Neural cell (in vitro differentiated cells): Measurements from ENCODE around the gene RPL38. TPM values are rescaled to one million over a fixed set of nuclear protein-coding genes. Genes with fewer than 3 reads are reported as not detected.

ENCODE experiments used
- H2AFZ ChIP-seq: fragments of 200-600, 300-800 bp; sonication (generic), shearing (Covaris generic); 2 replicates; pipeline ENCODE4 v1.6.0; 2014; ENCODE audit warnings: low read depth, mild to moderate bottlenecking, antibody characterized with exemption, low read length, moderate library complexity
- H3F3A ChIP-seq: fragments of 200-600 bp; shearing (Covaris generic); 2 replicates; pipeline ENCODE4 v1.6.1; 2016; ENCODE audit warnings: mild to moderate bottlenecking, moderate library complexity, mixed read lengths, antibody characterized with exemption, low read length; ENCODE audit not compliant: insufficient read depth, poor library complexity, severe bottlenecking
- H3K27ac ChIP-seq: fragments of 200-600, 300-800 bp; sonication (generic), shearing (Covaris generic); 2 replicates; pipeline ENCODE4 v1.5.1; 2014; ENCODE audit warnings: mild to moderate bottlenecking, low read length, moderate library complexity
- H3K27me3 ChIP-seq: fragments of 300-800, 200-600 bp; sonication (generic), shearing (Covaris generic); 2 replicates; pipeline ENCODE4 v1.6.0; 2014; ENCODE audit warnings: mild to moderate bottlenecking, low read depth, low read length, moderate library complexity; ENCODE audit not compliant: insufficient read depth
- H3K36me3 ChIP-seq: fragments of 300-800, 200-600 bp; sonication (generic), shearing (Covaris generic); 2 replicates; pipeline ENCODE4 v1.5.1; 2014; ENCODE audit warnings: mild to moderate bottlenecking, antibody characterized with exemption, low read length, moderate library complexity; ENCODE audit not compliant: insufficient read depth
- H3K4me2 ChIP-seq: fragments of 300-800, 200-600 bp; sonication (generic), shearing (Covaris generic); 2 replicates; pipeline ENCODE4 v1.6.0; 2014; ENCODE audit warnings: mild to moderate bottlenecking, low read length
- H3K4me3 ChIP-seq: fragments of 300-800, 200-600 bp; sonication (generic), shearing (Covaris generic); 2 replicates; pipeline ENCODE4 v1.5.1; 2014; ENCODE audit warnings: mild to moderate bottlenecking, low read length, moderate library complexity
- H3K79me2 ChIP-seq: fragments of 200-600 bp; shearing (Covaris generic); replicated peaks from 2 replicates; pipeline ENCODE4 v1.6.0; 2014; ENCODE audit warnings: mild to moderate bottlenecking, low read length, moderate library complexity; ENCODE audit not compliant: insufficient read depth
- H3K9ac ChIP-seq: fragments of 300-800, 200-600 bp; sonication (generic), shearing (Covaris generic); 2 replicates; pipeline ENCODE4 v1.6.1; 2016; ENCODE audit warnings: mild to moderate bottlenecking, low read length, mixed read lengths
- H3K9me2 ChIP-seq: fragments of 200-600 bp; shearing (Covaris generic); 2 replicates; pipeline ENCODE4 v1.6.1; 2016; ENCODE audit warnings: mild to moderate bottlenecking, low read length, mixed read lengths; ENCODE audit not compliant: insufficient read depth
- H3K9me3 ChIP-seq: fragments of 200-600, 300-800 bp; sonication (generic), shearing (Covaris generic); 2 replicates; pipeline ENCODE4 v1.6.1; 2016; ENCODE audit warnings: mild to moderate bottlenecking, mixed run types, low read length, moderate library complexity, mixed read lengths
- H4K20me1 ChIP-seq: fragments of 200-600 bp; shearing (Covaris generic); 2 replicates; pipeline ENCODE4 v1.6.1; 2016; ENCODE audit warnings: mild to moderate bottlenecking, mixed run types; ENCODE audit not compliant: insufficient read depth
- EP300 ChIP-seq: fragments of 450-650 bp; conservative IDR thresholded peaks from 2 replicates; pipeline ENCODE4 v1.6.1; 2014; ENCODE audit warnings: antibody characterized with exemption, mild to moderate bottlenecking, moderate library complexity; ENCODE audit not compliant: poor library complexity, severe bottlenecking
- EZH2 ChIP-seq: fragments of 200-600, 300-800 bp; shearing (Covaris generic), sonication (generic); IDR thresholded peaks from 2 replicates; pipeline ENCODE4 v1.6.1; 2014; ENCODE audit warnings: antibody characterized with exemption, low read length, borderline replicate concordance, mild to moderate bottlenecking; ENCODE audit not compliant: insufficient read depth, poor library complexity, severe bottlenecking
- MXI1 ChIP-seq: fragments of 450-650 bp; conservative IDR thresholded peaks from 2 replicates; pipeline ENCODE4 v1.6.1; 2014; ENCODE audit warnings: antibody characterized with exemption, mild to moderate bottlenecking; ENCODE audit not compliant: poor library complexity, severe bottlenecking
- RAD21 ChIP-seq: fragments of 450-650 bp; conservative IDR thresholded peaks from 2 replicates; pipeline ENCODE4 v1.6.1; 2014; ENCODE audit warnings: antibody characterized with exemption, mild to moderate bottlenecking, moderate library complexity
- SMC3 ChIP-seq: fragments of 450-650 bp; conservative IDR thresholded peaks from 2 replicates; pipeline ENCODE4 v1.6.1; 2014; ENCODE audit warnings: antibody characterized with exemption, mild to moderate bottlenecking, moderate library complexity; ENCODE audit not compliant: poor library complexity
- TAF1 ChIP-seq: IDR thresholded peaks from 2 replicates; pipeline ENCODE4 v1.6.1; 2012; ENCODE audit warnings: low read depth
- polyA plus RNA-seq: library from polyadenylated mRNA; depleted of rRNA; stranded (reverse); fragments of >200 nt; gene quantifications from 2 replicates; pipeline ENCODE4 v1.2.3, GENCODE V29; 2014
- TF ChIP-seq, protein P1 (sequence below): fragments of 450-650 bp; IDR thresholded peaks from 2 replicates; pipeline ENCODE4 v1.5.1; 2014; ENCODE audit warnings: antibody characterized with exemption, mild to moderate bottlenecking, moderate library complexity; ENCODE audit not compliant: poor library complexity, severe bottlenecking
- TF ChIP-seq, protein P2 (sequence below): IDR thresholded peaks from 2 replicates; pipeline ENCODE4 v1.6.1; 2012; ENCODE audit warnings: borderline replicate concordance

The RPL38 gene
- polyA plus RNA-seq, 1 donor from 2014 or later = 378 TPM

GRCh38 chr17:74249590-74250270 lies 46.3 kb downstream of the RPL38 start:
- H3K36me3 ChIP-seq = no peaks in the 10 kb centered on the region
- H3K9ac ChIP-seq = peak overlapping the region; percentile 27

GRCh38 chr17:74250324-74250995 lies 47.0 kb downstream of the RPL38 start:
- H3K79me2 ChIP-seq = no peaks in the 10 kb centered on the region
- H4K20me1 ChIP-seq = no peaks in the 10 kb centered on the region
- H3K9me2 ChIP-seq = no peaks in the 10 kb centered on the region
- H2AFZ ChIP-seq = no peak overlapping the region
- TF ChIP-seq EZH2 (no peak), RAD21 (no peak), SMC3 (no peak), EP300 (peak; percentile 34)
- TF ChIP-seq, protein P1, sequence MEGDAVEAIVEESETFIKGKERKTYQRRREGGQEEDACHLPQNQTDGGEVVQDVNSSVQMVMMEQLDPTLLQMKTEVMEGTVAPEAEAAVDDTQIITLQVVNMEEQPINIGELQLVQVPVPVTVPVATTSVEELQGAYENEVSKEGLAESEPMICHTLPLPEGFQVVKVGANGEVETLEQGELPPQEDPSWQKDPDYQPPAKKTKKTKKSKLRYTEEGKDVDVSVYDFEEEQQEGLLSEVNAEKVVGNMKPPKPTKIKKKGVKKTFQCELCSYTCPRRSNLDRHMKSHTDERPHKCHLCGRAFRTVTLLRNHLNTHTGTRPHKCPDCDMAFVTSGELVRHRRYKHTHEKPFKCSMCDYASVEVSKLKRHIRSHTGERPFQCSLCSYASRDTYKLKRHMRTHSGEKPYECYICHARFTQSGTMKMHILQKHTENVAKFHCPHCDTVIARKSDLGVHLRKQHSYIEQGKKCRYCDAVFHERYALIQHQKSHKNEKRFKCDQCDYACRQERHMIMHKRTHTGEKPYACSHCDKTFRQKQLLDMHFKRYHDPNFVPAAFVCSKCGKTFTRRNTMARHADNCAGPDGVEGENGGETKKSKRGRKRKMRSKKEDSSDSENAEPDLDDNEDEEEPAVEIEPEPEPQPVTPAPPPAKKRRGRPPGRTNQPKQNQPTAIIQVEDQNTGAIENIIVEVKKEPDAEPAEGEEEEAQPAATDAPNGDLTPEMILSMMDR = no peak
- TF ChIP-seq, protein P2, sequence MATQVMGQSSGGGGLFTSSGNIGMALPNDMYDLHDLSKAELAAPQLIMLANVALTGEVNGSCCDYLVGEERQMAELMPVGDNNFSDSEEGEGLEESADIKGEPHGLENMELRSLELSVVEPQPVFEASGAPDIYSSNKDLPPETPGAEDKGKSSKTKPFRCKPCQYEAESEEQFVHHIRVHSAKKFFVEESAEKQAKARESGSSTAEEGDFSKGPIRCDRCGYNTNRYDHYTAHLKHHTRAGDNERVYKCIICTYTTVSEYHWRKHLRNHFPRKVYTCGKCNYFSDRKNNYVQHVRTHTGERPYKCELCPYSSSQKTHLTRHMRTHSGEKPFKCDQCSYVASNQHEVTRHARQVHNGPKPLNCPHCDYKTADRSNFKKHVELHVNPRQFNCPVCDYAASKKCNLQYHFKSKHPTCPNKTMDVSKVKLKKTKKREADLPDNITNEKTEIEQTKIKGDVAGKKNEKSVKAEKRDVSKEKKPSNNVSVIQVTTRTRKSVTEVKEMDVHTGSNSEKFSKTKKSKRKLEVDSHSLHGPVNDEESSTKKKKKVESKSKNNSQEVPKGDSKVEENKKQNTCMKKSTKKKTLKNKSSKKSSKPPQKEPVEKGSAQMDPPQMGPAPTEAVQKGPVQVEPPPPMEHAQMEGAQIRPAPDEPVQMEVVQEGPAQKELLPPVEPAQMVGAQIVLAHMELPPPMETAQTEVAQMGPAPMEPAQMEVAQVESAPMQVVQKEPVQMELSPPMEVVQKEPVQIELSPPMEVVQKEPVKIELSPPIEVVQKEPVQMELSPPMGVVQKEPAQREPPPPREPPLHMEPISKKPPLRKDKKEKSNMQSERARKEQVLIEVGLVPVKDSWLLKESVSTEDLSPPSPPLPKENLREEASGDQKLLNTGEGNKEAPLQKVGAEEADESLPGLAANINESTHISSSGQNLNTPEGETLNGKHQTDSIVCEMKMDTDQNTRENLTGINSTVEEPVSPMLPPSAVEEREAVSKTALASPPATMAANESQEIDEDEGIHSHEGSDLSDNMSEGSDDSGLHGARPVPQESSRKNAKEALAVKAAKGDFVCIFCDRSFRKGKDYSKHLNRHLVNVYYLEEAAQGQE = peak; percentile 86
- H3K27me3 ChIP-seq = peaks cover 10% of the 10 kb centered on the region
- peak overlapping the region; percentile 27 for H3K9ac ChIP-seq
- peak overlapping the region; percentile 47 for H3K27ac ChIP-seq
- no peaks in the 10 kb centered on the region for H3K36me3 ChIP-seq
- no peaks in the 10 kb centered on the region for H3F3A ChIP-seq
- no peak overlapping the region for H3K4me2 ChIP-seq
- no peaks in the 10 kb centered on the region for H3K9me3 ChIP-seq
- H3K4me3 ChIP-seq = no peak overlapping the region

More at GRCh38 chr17:74249590-74250270, 46.3 kb downstream of the RPL38 start:
- TF ChIP-seq SMC3 (no peak), MXI1 (no peak), TAF1 (no peak)
- TF ChIP-seq, protein P1 = no peak
- TF ChIP-seq, protein P2 = no peak
- Histone ChIP-seq H3K4me3 (no peak overlapping the region), H3K9me2 (no peaks in the 10 kb centered on the region), H3F3A (no peaks in the 10 kb centered on the region), H2AFZ (no peak overlapping the region), H3K79me2 (no peaks in the 10 kb centered on the region), H3K27me3 (peaks cover 10% of the 10 kb centered on the region), H4K20me1 (no peaks in the 10 kb centered on the region), H3K9me3 (no peaks in the 10 kb centered on the region), H3K4me2 (no peak overlapping the region), H3K27ac (no peak overlapping the region)
